ENCODE results near the gene MAD1L1. TPM values are rescaled to one million over a fixed set of nuclear protein-coding genes. Genes with fewer than 3 reads are reported as not detected.

MAD1L1 gene
- total and polyA plus RNA-seq, 2 donors (not counting 3 experiments of a cell fraction or from before 2014, with no cell fraction given), result 34.1 to 42.3 TPM

GRCh38 chr7:1911571-1911970 lies 321.2 kb downstream of the MAD1L1 start:
- POLR2A ChIA-PET, result no interaction called here
- DNase-seq (ENCODE audit: low read depth, low spot score), result no peak
- no peaks in the 10 kb centered on the region for H3K4me1 ChIP-seq (ENCODE audit: control insufficient read depth, extremely low read depth, insufficient read depth, low read length)
- intact Hi-C loops (cut with micrococcal nuclease) (no loop called here), dilution Hi-C loops (cut with MboI; ENCODE audit: extremely low pct_ligation_motif_present, low sequenced_read_pairs) (no loop called here)
- no peaks in the 10 kb centered on the region for H3K27me3 ChIP-seq (ENCODE audit: control insufficient read depth in 2 of 2, insufficient read depth in 2 of 2, low read length in 2 of 2)
- H3K79me2 ChIP-seq (ENCODE audit: control insufficient read depth, insufficient read depth, low read length), result no peaks in the 10 kb centered on the region
- no peak overlapping the region for H3K4me2 ChIP-seq (ENCODE audit: insufficient read depth, low read length)
- H3K27ac ChIP-seq (ENCODE audit: insufficient read depth, low read depth, low read length), result no peak overlapping the region
- no peaks in the 10 kb centered on the region for H3K36me3 ChIP-seq (ENCODE audit: control insufficient read depth in 2 of 2, extremely low read depth in 1 of 2, insufficient read depth in 2 of 2, low read length in 2 of 2)
- no peaks in the 10 kb centered on the region for H3K9me3 ChIP-seq (replicated peaks; ENCODE audit: control insufficient read depth, insufficient read depth, low read length)
- CTCF ChIA-PET, result no interaction called here
- no peaks in the 10 kb centered on the region for H3K9me1 ChIP-seq (replicated peaks; ENCODE audit: control insufficient read depth, extremely low read depth, insufficient read depth, low read length)
- H4K20me1 ChIP-seq (replicated peaks; ENCODE audit: control insufficient read depth, extremely low read depth, insufficient read depth, low read length), result no peaks in the 10 kb centered on the region
- no peak for FAIRE-seq
- no peak overlapping the region for H3K4me3 ChIP-seq (replicated peaks in 1 of 3; ENCODE audit: insufficient read depth in 1 of 3, low read depth in 1 of 3, low read length in 3 of 3)
- no TSS peak for BruUV-seq (replicated peaks)
- TF ChIP-seq GATA2 (IDR thresholded peaks at IDR 0.05; ENCODE audit: insufficient read depth, insufficient read length, low read depth, low read length) (no peak), EZH2 (IDR thresholded peaks at IDR 0.05; ENCODE audit: borderline replicate concordance, low read depth, low read length, severe bottlenecking) (no peak), POLR2A (IDR thresholded peaks at IDR 0.05; ENCODE audit: low read depth, low read length) (no peak), MYC (IDR thresholded peaks at IDR 0.05; ENCODE audit: low read depth, low read length) (no peak), POLR2AphosphoS5 (IDR thresholded peaks at IDR 0.05; ENCODE audit: insufficient read depth, low read depth, low read length) (no peak), FOS (IDR thresholded peaks at IDR 0.05; ENCODE audit: borderline replicate concordance, insufficient read depth, low read length) (no peak)
- H3K9ac ChIP-seq (replicated peaks; ENCODE audit: extremely low read depth, insufficient read depth, low read length), result no peak overlapping the region
- no peak overlapping the region for H2AFZ ChIP-seq (ENCODE audit: low read depth, low read length)

DNA sequence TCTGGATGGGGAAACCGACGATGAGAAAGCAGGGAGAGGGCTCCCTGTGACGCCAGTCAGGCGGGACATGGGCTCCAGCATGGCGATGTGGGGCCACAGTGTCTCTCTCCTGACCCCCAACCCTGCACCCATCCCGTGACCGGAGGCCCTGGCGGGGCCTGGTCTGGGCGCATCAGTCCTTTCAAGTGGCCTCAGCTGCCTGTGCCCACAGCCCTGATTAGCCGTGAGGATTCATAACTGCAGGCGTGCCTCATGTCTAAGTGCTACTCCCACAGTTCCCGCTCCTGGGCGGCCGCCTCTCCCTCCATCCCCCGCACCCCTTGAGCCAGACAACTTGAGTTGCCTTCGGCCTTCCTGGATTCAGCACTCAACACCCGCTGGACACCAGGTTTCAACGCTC lies 321.9 kb downstream of the MAD1L1 start:
- ChIA-PET CTCF (no interaction called here), POLR2A (no interaction called here)
- H3K4me2 ChIP-seq (ENCODE audit: insufficient read depth, low read length), result no peak overlapping the region
- no peak overlapping the region for H3K4me3 ChIP-seq (replicated peaks in 1 of 3; ENCODE audit: insufficient read depth in 1 of 3, low read depth in 1 of 3, low read length in 3 of 3)
- no peak for DNase-seq (ENCODE audit: low read depth, low spot score)
- FAIRE-seq, result no peak
- no peaks in the 10 kb centered on the region for H4K20me1 ChIP-seq (replicated peaks; ENCODE audit: control insufficient read depth, extremely low read depth, insufficient read depth, low read length)
- no peak overlapping the region for H3K9ac ChIP-seq (replicated peaks; ENCODE audit: extremely low read depth, insufficient read depth, low read length)
- H3K9me1 ChIP-seq (replicated peaks; ENCODE audit: control insufficient read depth, extremely low read depth, insufficient read depth, low read length), result no peaks in the 10 kb centered on the region
- no TSS peak for BruUV-seq (replicated peaks)
- intact Hi-C loops (cut with micrococcal nuclease), result no loop called here
- H3K79me2 ChIP-seq (ENCODE audit: control insufficient read depth, insufficient read depth, low read length), result no peaks in the 10 kb centered on the region
- H3K9me3 ChIP-seq (replicated peaks; ENCODE audit: control insufficient read depth, insufficient read depth, low read length), result no peaks in the 10 kb centered on the region
- TF ChIP-seq GATA2 (IDR thresholded peaks at IDR 0.05; ENCODE audit: insufficient read depth, insufficient read length, low read depth, low read length) (no peak), EZH2 (IDR thresholded peaks at IDR 0.05; ENCODE audit: borderline replicate concordance, low read depth, low read length, severe bottlenecking) (no peak), FOS (IDR thresholded peaks at IDR 0.05; ENCODE audit: borderline replicate concordance, insufficient read depth, low read length) (no peak), POLR2AphosphoS5 (IDR thresholded peaks at IDR 0.05; ENCODE audit: insufficient read depth, low read depth, low read length) (no peak), JUN (IDR thresholded peaks at IDR 0.05; ENCODE audit: borderline replicate concordance, insufficient read depth, insufficient read length, low read depth) (no peak)
- H3K27ac ChIP-seq (ENCODE audit: insufficient read depth, low read depth, low read length), result no peak overlapping the region
- dilution Hi-C loops (cut with MboI; ENCODE audit: extremely low pct_ligation_motif_present, low sequenced_read_pairs), result no loop called here
- H3K27me3 ChIP-seq (ENCODE audit: control insufficient read depth in 2 of 2, insufficient read depth in 2 of 2, low read length in 2 of 2), result no peaks in the 10 kb centered on the region
- no peak overlapping the region for H2AFZ ChIP-seq (ENCODE audit: low read depth, low read length)
- H3K36me3 ChIP-seq (ENCODE audit: control insufficient read depth in 2 of 2, extremely low read depth in 1 of 2, insufficient read depth in 2 of 2, low read length in 2 of 2), result no peaks in the 10 kb centered on the region
- H3K4me1 ChIP-seq (ENCODE audit: control insufficient read depth, extremely low read depth, insufficient read depth, low read length), result no peaks in the 10 kb centered on the region
